T-helper 2 cell (primary cell): Measurements from ENCODE around the gene NINJ2.
"Not testable (repeated sequence)": the region's sequence is repeated elsewhere in the genome, so short reads cannot be mapped to it uniquely, and the experiment has no call there.

ENCODE experiments used
- DNase-seq, 5 experiments: peaks; one replicate each; pipeline versions ENCODE4 v3.0.0 to v3.0.0-alpha.2; 2012 to 2022

Gene NINJ2

DNA sequence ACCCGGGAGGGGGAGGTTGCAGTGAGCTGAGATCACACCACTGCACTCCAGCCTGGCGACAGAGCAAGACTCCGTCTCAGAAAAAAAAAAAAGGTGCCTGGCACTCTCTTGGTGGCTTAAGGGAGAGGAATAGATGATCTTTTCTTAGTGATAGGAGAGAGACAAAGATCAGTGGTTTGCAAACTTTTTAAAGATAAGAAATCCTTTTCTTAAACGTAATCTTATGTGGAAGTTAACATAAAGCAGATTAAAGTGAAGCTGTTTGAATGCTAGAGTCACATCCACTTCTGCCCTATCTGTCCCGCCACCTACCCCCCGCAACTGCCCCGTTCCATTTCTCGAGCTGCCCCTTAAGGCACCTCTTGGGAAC lies 6.3 kb upstream of the NINJ2 start:
- DNase-seq: peak in 1 of 5 experiments; percentile 72

DNA sequence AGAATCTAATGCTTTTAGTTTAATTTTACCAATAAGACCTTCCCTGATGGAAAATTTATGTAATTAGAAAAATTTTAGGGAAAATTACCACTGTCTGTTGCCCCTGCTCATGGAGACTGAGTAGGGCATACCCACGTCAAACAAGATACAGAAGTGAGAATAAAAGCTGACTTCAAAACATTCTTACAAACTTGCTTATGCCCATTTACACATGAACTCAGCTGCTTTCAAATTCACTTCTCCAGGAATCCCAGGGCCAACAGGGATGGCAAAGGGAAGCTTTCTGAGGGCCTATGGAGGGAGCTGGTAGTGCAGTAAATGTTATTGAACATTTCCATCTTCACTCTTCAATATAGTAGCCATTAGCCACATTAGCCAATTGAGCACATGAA lies 4.8 kb upstream of the NINJ2 start:
- DNase-seq: no peak

DNA sequence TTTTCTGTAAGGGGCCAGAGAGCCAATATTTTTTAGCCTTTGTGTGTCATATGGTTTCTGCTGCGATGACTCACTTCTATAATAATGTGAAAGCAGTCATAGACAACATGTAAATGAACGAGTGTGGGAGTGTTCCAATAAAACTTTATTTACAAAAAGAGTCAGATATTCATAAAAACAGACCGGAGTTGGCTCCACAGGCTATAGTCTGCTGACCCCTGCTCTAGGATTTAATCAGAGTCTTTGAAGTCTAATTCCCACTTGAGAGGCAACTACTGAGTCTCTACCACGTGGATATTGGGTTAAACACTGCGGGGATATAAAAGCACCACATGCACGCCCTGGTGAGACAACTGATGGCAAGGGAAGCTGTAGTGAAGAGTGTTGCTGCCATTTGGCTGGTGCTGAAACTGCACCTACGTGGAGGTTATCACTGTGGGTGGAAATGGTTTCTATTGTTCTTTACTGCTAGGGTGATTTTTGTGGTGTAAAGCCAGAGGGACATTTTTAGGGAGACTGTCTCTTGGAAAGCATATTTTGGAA lies 3.6 kb upstream of the NINJ2 start:
- peak in 1 of 5 experiments; percentile 78 for DNase-seq

DNA sequence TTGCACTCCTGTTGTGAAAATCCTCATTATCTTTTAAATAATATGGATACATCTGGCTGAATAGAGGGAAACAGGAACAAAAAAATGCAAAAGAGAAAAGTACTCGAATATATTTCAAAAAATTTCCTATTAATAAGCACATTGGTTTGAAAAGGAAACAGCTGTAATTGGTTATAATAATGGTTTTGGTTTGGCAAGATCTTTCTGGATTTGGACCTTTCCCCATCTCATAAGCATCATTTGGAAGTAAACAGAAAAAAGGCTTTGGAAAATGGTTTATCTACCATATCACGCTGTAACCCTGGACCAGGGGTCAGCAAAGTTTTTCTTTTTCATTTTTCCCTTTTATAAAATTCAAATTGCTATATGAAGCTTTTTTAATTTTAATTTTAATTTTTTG lies 2.8 kb upstream of the NINJ2 start:
- no peak for DNase-seq

DNA sequence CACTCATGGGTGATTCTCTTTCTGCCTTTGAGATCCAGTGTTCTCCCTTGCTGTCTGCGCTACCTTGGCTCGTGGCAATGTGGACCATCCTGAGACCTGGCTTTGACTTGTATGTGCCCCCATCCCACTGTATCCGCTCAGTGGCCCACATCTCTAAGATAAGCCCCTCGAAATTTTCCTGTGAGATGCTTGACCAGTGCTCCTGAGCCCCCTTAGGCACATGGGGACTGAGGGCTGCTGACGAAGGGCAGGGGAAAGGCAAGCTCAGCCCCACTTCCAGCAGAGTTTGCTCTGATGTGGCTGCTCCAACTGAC lies 1.5 kb upstream of the NINJ2 start:
- no peak for DNase-seq

DNA sequence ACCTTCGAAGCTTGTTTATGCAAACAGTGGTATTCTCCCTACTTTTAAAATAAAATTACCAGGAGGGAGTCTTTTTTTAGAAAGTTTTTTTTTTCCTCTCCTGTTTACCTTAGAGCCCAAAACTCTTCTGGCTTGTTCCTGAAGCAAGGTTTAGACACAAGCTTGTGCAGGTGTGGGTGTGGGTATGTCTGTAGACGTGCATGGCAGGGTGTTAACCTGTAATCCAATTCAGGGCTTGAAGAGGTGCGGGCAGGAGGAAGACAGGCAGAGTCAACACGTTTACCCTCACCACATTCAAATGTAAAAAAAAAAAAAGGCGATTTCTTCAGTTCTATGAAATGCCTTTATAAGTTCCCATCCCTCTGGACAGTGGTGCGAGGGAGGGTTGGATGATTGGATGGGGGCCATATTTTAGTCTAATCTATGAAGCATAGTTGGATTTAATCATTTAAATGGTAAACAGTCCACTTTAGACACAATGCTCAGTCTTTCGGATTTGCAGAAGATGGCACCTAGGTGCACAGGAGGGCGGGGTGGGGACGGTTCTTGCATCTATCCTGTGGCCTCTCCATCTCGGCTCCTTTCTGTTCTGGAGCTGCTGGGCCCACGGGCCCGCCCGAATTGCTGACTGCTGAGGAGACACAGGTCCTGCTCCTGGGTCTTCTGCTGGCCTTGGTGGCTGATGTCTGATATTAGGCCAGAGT lies 982 bp upstream of the NINJ2 start:
- DNase-seq: no peak

DNA sequence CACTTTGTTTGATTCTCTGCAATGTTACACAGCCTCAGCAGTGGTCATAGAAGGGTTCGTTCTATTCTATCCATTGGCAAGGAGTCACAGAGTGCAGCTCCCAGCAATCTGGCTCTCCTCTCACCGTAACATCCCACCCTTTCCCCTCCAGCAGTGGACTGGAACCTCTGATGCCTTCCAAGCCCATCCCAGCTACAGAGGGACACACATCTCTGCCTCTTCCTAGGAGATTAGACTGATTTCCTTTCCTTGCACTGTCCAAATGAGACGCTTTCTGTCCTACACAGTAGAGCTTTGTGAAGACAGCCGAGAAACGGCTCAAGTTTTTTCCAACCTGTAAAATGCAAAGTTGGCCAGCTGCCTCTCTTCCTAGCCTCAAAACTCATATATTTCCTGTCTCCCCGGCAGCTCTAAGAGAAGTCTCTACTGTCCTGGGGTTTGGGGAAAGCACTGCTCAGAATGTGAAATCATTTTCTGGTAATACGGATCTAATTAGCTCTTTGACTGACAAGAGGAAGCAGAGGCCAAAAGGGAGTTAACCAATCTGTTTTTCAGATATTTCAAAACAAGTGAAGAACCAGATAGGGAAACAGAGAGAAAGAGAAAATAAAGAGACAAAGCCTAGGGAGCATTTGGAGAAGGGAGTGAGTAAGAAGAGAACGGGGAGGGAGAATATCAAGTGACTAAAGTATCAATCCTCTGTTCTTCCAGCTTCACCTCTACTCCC lies 516 bp downstream of the NINJ2 start:
- DNase-seq: no peak

DNA sequence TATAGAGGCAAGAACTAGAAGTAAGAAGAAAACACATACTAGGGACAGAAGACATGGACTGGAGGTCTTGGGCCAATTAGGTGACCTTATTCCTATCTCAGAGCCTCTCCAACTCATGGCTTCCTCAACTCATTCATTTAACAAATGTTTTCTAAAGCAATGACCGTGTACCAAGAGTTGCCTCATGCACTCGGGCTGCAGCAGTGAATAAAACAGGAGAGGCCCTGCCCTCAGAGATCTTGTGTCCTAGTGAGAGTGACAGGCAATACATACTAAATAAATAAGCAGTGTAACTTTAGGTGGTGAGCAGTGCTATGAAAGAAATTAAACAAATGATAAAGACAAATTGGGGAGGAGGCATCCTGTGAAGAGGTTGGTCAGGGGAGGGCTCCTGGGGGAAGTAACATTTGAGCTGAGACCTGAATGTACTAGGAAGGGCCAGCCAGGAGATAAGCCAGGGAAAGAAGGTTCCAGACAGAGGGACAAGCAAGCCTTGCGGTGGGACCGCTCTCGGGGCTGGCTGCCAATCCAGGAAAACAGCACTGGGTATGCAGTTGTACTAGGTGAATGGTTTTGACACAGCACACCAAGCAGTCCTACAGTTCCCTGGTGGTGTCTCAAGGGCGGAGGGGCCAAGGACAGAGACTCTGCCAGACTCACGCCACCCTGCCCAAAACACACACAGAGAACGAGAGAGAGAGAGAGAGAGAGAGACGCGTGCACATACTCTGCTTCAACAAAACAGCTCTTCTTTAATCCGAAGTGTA lies 1.3 kb downstream of the NINJ2 start:
- no peak for DNase-seq

DNA sequence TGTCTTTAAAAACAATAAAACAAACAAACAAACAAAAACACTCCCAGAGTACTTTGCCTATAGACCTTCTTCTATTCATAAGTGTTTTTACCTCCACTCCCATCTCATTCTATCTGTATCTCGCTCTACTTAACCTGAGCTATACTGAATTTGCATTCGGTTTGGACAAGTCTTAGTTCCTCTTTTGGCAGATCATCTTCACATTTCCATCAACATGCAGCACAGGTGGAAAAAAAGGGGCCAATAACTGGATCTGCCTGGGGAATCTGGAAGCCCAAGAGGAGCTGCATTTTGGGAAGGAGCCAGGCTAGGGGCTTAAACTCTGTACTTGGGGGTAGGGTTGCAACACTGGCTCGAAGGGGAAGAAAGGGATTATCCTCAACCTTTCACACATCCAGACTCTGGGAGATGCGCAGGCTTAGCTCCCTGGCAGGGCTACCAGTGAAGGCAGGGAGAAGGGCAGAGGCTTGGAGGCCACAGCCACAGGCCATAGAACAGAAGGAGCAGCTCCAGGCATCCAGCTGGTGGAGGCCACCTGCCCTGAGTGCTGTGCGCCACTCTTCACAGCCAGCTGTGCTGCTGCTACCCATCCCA lies 4.1 kb downstream of the NINJ2 start:
- DNase-seq: no peak

DNA sequence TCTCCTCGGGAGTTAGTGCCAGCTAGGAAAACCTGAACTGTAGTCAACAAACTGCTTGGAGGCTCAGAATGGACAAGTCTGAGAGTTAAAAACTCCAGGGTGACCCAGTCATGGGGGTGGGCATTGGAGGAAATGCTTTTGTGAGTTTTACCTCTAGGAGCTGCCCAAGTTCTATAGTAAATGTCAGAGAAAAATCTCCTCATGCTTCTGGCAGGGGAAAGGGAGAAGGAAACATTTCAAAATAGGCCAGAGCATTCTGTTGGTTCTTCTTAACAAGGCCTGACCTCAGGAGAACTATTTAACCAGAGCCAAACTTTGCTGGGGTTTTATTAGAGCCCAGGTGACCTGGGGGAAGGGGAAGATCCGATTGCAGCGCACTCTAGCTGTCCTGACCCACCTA lies 12.3 kb downstream of the NINJ2 start:
- no peak for DNase-seq

DNA sequence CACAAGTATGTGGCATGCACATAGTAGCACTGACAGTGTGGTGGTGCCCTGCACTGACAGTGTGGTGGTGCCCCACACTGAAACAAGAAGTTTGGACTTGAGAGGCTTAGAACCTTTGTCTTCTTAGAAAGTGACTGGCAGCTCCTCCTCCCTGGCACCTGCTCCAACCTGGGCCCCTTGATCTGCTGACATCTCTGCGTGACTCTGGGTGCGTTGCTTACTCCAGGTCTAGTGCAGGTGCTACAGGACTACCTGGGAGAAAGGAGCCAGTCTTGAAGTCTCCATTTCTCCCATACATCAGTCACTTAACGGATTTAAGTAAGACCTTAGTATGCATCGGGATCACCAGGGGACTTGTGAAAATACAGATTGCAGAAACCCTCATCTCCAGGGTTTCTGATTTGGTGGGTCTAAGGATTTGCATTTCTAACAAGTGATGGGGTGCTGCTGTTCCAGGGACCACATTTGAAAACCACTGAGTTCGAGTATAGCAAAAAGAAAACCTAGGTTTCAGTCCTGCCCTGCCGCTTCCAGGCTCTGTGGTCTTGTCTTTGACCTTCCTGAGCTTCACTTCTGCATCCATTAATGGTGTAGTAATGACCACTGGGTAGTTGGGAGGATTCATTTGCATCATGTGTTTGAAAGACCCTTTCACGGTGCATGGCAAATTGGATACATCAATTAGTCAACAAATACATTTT lies 15.7 kb downstream of the NINJ2 start:
- no peak for DNase-seq

DNA sequence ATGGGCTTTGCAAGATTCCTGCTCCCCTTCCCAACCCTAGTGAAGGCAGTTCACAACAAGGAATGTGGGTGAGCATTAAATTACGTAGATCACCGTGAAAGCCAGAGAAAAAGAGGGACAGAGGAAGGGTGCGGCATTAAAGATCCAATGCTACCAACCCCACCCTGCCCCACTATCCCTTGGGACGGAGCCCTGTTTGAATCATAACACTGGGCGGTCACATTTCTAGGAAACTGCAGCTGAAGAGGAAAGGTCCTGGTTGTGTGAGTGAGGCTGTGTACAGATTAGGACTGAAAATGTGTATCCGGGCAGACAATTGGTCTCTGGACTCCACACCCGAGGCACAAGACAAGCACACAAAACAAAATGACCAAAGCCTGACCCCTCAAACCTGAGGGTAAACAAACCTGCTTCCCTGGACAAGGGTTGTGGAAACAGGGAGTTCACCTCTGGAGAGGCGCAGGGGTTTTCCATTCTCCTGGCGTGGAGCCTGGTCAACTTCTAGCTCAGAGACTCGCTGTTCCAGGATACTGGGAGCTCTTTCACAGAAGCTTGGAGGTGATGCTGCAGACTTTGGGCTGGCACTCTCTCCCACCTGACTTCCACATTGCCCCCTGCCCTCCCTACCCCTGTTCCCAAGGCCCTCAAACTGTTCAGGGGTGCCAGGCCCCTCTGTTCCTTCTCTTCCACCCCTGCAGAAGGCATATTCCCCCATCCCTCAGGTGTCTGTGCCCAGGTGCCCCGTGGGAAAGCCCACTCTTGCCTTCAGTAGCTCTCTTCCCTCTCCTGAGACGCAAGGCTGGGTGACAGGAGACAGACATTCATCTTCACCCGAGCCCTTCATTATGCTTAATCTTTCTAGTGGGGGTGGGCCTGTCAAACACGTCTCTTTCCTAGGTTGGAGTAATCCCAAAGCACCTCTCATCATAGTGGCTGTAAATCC lies 16.5 kb downstream of the NINJ2 start:
- no peak for DNase-seq

DNA sequence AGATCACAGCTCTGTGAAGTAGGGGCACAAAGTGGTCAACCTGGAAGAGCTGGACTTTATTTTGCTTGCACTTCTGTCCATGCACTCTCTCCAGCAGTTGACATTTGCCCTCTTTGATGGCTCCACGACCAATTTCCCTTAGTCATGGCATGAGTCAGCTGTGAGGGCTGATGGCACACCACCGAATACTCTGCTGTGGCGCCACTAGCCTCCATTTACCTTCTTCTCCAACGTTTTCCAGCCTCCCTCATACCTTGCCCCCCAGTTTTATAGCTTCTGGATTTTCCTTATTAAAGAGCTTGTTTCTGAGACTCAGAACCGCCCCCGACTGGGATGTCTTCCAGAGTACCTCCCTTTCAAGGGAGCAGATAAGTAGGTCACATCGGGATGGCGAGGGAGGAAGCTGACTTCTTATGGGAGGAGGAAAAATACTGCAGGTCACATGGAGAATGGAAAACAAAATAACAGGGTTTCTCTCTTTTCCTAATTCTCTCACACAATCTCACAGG lies 17.6 kb downstream of the NINJ2 start:
- no peak for DNase-seq

DNA sequence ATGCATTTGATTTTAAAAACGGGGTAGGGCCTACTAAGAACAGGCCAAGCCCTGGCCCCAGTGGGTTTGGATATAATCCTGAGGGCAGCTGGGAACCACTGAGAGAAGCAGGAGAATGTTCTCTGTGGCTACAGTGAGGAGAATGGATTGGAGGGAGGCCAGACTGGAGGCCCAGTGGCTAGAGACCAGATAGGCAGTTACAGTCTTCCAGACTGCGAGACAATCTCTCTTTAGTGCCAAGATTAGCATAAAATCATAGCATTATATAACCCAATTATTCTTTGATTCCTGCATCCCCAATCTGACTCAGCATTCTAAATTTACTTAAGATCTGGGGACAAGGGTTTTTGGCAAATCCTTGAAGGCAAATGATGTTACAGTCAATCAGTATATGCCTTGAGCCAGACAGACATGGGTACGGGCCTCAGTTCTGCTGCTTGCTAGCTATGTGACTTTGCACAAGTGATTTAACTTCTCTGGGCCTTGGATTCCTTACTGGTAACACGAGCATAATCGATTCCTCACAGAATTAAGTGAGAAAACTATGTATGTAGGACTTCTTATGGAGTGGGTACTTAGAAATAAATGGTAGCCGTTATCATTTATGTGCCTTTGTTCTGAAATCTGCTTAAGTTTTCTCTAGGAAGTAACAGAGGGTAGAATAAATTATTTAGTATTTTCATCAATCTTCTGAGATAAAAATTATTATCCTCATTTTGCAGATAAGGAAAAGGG lies 18.3 kb downstream of the NINJ2 start:
- DNase-seq: no peak

DNA sequence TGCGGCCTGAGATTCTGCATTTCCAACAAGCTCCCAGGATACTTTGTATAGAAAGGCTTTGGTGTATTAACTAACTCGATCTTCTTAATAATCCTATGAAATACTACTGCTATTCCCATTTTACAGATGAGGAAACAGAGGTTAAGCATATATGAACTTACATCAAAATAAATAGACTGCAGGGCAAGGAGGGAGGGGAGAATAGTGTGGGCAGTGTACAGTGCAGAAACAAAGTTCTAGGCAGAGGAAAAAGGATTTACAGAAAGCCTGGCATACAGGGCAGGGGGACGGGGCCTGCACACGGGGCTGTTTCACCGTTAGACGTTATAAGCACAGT lies 19.0 kb downstream of the NINJ2 start:
- no peak for DNase-seq

DNA sequence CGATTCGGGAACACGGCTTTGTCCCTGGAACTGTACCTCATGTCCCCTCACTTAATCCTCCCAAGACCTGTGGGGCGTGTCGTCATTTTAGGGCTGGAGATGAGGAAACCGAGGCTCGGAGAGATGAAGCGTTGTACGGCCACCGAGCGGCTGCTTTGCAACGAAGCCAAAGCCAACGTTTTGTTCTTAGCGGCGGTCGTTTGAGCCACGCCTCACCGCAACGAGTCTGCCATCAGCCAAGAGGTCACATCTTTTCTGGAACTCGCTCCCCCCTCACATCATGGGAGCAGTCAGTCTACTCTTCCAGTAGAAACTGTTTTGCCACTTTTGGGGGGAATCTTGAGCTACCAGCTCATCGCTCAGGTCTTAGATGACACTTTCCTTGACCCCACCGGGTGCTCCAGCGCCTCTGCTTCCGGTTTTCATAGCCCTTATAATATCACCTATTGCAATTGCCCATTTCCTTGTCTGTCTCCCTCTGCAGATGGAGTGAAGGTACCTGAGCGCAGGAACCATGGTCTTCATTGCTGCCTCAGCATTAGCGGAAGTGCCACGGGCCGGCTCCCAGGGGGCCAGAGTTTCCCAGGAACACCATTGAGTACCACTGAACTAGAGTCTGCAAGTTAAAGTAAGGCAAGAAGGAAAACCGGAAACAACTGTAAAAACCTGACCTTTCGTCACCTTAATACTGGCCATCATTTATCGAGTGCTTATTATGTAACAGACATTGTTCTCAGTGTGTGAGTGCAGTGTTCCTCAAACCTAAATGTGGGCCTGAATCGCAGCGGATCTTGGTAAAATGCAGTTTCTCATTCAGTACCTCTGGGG lies 19.6 kb downstream of the NINJ2 start:
- DNase-seq: peak in 2 of 5 experiments; percentile 16 to 59

DNA sequence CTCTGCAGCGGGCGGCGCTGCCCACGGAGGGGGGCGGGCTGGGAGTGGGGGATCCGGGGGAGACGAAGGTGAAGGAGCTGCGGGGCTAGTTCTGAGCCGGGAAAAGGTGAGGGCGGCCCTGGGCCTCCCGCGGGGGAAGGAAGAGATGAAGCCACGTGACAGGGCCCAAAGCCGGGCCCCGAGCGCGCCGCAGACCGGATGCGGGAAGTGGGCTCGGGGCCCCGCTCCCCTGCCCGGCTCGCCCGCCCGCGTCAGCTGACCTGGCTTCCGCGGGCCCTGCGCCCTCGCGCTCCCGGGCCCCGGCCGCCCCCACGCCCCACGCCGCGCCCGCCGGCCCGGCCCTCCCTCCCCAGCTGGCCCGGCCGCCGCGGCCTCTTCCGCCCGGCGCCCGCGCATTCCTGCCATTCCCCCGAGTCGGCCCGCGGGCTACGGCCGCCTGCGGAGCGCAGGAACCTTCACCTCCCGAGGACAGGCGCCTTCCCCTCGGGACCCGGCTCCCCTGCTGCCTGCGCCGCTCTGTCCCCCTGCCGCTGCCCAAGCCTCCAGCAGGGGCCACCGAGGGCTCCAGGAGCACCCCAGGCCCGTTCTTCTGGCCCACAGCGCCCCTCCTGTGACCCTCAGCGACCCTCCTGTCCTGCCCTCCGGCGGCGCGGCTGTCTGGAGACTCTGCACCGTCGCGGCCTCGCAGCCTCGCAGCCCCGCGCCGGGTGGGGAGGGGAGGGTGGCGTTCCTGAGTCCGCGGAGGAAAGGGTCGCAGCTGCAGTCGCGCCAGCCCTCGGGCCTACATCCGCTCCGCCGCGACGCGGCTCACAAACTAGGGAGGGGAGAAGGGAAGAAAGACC lies 20.4 kb downstream of the NINJ2 start:
- peak; percentile 49 to 94 (median 71) for DNase-seq

DNA sequence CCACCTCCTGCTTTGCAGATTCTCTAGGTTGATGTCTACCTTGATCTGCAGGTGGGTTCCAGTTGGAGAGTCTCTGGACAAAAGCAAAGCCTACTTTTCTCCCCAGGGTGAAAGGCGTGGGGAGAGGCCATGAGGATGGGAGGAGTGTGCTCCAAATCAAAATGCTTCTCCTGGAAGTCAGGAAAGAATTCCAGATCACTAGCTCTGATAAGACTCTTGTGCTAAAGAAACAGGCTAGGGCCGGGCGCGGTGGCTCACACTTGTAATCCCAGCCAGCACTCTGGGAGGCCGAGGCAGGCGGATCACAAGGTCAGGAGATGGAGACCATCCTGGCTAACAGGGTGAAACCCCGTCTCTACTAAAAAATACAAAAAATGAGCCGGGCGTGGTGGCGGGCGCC lies 21.9 kb downstream of the NINJ2 start:
- not testable (repeated sequence) for DNase-seq

DNA sequence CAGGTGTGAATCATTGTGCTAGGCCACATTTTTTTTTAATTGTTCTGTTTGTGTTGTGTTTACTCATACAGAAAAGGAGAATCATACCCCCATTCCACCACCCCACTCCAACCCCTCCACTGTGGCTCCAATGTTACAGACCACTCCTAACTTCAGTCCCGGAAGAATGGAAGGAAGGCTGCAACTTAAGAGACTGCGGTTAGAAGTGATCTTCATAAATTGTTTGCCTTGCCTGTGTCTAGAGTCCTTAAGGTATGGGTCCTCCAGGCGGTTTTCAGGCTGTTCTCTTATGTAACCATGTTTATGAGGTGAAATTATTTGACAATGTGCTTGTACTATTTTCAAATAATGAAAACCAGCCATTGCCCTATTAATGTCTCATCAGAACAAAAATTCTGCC lies 22.5 kb downstream of the NINJ2 start:
- DNase-seq: no peak
